ENCODE results near the gene KRT16.
"Not testable (repeated sequence)": the region's sequence is repeated elsewhere in the genome, so short reads cannot be mapped to it uniquely, and the experiment has no call there.

Gene KRT16

GRCh38 chr17:41612376-41613160 lies at the start of gene KRT16:
TSS of gene KRT16 (minus strand) at chr17:41612767. CDS start at chr17:41612688, 79 bp downstream.
- DNase-seq (ENCODE audit: low spot score): not testable (repeated sequence)

GRCh38 chr17:41660221-41660711 lies 47.7 kb upstream of the KRT16 start:
- DNase-seq (ENCODE audit: low spot score): no peak

GRCh38 chr17:41659427-41660212 lies 47.1 kb upstream of the KRT16 start:
- no peak for DNase-seq (ENCODE audit: low spot score)

GRCh38 chr17:41658846-41659245 lies 46.3 kb upstream of the KRT16 start:
- DNase-seq (ENCODE audit: low spot score): no peak

- DNase-seq (ENCODE audit: low spot score): no peak
These were observed 45.4 kb upstream of the KRT16 start for GRCh38 chr17:41657936-41658335.

GRCh38 chr17:41657176-41657754 lies 44.7 kb upstream of the KRT16 start:
- no peak for DNase-seq (ENCODE audit: low spot score)

- no peak for DNase-seq (ENCODE audit: low spot score)
These were observed 43.9 kb upstream of the KRT16 start for GRCh38 chr17:41656249-41657023.

GRCh38 chr17:41655611-41656111 lies 43.1 kb upstream of the KRT16 start:
- no peak for DNase-seq (ENCODE audit: low spot score)

GRCh38 chr17:41654678-41655607 lies 42.4 kb upstream of the KRT16 start:
- no peak for DNase-seq (ENCODE audit: low spot score)

- no peak for DNase-seq (ENCODE audit: low spot score)
These were observed 41.5 kb upstream of the KRT16 start for GRCh38 chr17:41653892-41654677.

GRCh38 chr17:41653421-41653820 lies 40.9 kb upstream of the KRT16 start:
- DNase-seq (ENCODE audit: low spot score): no peak

- DNase-seq (ENCODE audit: low spot score): no peak
These were observed 39.9 kb upstream of the KRT16 start for GRCh38 chr17:41652461-41652970.

- no peak for DNase-seq (ENCODE audit: low spot score)
These were observed 39.3 kb upstream of the KRT16 start for GRCh38 chr17:41651625-41652460.

GRCh38 chr17:41650794-41651624 lies 38.4 kb upstream of the KRT16 start:
- no peak for DNase-seq (ENCODE audit: low spot score)

GRCh38 chr17:41649923-41650519 lies 37.5 kb upstream of the KRT16 start:
- DNase-seq (ENCODE audit: low spot score): no peak

GRCh38 chr17:41648411-41649195 lies 36.0 kb upstream of the KRT16 start:
- peak; percentile 68 for DNase-seq (ENCODE audit: low spot score)
